H9 (cell line): Measurements from ENCODE around the gene PLA2G4E. TPM values are rescaled to one million over a fixed set of nuclear protein-coding genes. Genes with fewer than 3 reads are reported as not detected.

Source experiments
- DNase-seq: peaks from one replicate; pipeline ENCODE4 v3.0.0-alpha.2; 2017
- H2AFZ ChIP-seq: one replicate; pipeline ENCODE4 v1.6.1; 2013; ENCODE audit warnings: mild to moderate bottlenecking, low read length, control low read depth, moderate library complexity
- H2AK5ac ChIP-seq: 2 replicates; pipeline ENCODE4 v1.6.1; 2013; ENCODE audit warnings: low read length, control low read depth, mixed read lengths; ENCODE audit not compliant: insufficient read length
- H2BK120ac ChIP-seq: one replicate; pipeline ENCODE4 v1.6.1; 2013; ENCODE audit warnings: low read depth, mild to moderate bottlenecking, low read length, control low read depth, inconsistent platforms; ENCODE audit not compliant: poor library complexity, severe bottlenecking
- H2BK12ac ChIP-seq: 2 replicates; pipeline ENCODE4 v1.6.1; 2013; ENCODE audit warnings: low read length, control low read depth, mixed read lengths, low read depth; ENCODE audit not compliant: insufficient read length
- H2BK15ac ChIP-seq: 2 replicates; pipeline ENCODE4 v1.6.1; 2013; ENCODE audit warnings: low read depth, low read length, control low read depth
- H2BK20ac ChIP-seq: one replicate; pipeline ENCODE4 v1.6.1; 2013; ENCODE audit warnings: low read depth, mild to moderate bottlenecking, low read length, control low read depth, inconsistent platforms; ENCODE audit not compliant: poor library complexity, severe bottlenecking
- H2BK5ac ChIP-seq: 2 replicates; pipeline ENCODE4 v1.6.1; 2013; ENCODE audit warnings: low read length, control low read depth, mixed read lengths; ENCODE audit not compliant: insufficient read length
- H3K14ac ChIP-seq: 2 replicates; pipeline ENCODE4 v1.6.1; 2013; ENCODE audit warnings: low read length, control low read depth; ENCODE audit not compliant: insufficient read depth
- H3K18ac ChIP-seq: 2 replicates; pipeline ENCODE4 v1.6.1; 2013; ENCODE audit warnings: low read depth, mild to moderate bottlenecking, mixed read lengths, low read length, control low read depth; ENCODE audit not compliant: insufficient read length
- H3K23ac ChIP-seq: 2 replicates; pipeline ENCODE4 v1.6.1; 2013; ENCODE audit warnings: low read length, control low read depth, mixed read lengths, low read depth; ENCODE audit not compliant: insufficient read length
- H3K23me2 ChIP-seq: 2 replicates; pipeline ENCODE4 v1.6.1; 2013; ENCODE audit warnings: low read depth, mild to moderate bottlenecking, mixed read lengths, low read length, control low read depth; ENCODE audit not compliant: insufficient read length, poor library complexity, severe bottlenecking
- H3K27ac ChIP-seq: 2 replicates; pipeline ENCODE4 v1.5.1; 2013; ENCODE audit warnings: low read length, control low read depth, mixed read lengths, low read depth; ENCODE audit not compliant: insufficient read length
- H3K27me3 ChIP-seq: 2 replicates; pipeline ENCODE4 v1.6.1; 2013; ENCODE audit warnings: low read length, control low read depth, inconsistent platforms; ENCODE audit not compliant: insufficient read depth
- H3K4ac ChIP-seq: 2 replicates; pipeline ENCODE4 v1.6.1; 2013; ENCODE audit warnings: low read depth, mild to moderate bottlenecking, control low read depth, inconsistent platforms, low read length, moderate library complexity
- H3K4me1 ChIP-seq: 2 replicates; pipeline ENCODE4 v1.6.1; 2013; ENCODE audit warnings: low read length, control low read depth, inconsistent platforms; ENCODE audit not compliant: insufficient read depth
- H3K4me2 ChIP-seq: 2 replicates; pipeline ENCODE4 v1.6.1; 2013; ENCODE audit warnings: low read length, control low read depth, mixed read lengths; ENCODE audit not compliant: insufficient read length, insufficient read depth
- H3K56ac ChIP-seq: 2 replicates; pipeline ENCODE4 v1.6.1; 2013; ENCODE audit warnings: low read depth, mild to moderate bottlenecking, mixed read lengths, low read length, control low read depth; ENCODE audit not compliant: insufficient read length
- H3K79me1 ChIP-seq: 2 replicates; pipeline ENCODE4 v1.6.1; 2013; ENCODE audit warnings: low read depth, mild to moderate bottlenecking, moderate library complexity, low read length, control low read depth, inconsistent platforms; ENCODE audit not compliant: insufficient read depth, poor library complexity, severe bottlenecking
- H3K79me2 ChIP-seq: 2 replicates; pipeline ENCODE4 v1.6.1; 2013; ENCODE audit warnings: low read length, control low read depth, inconsistent platforms; ENCODE audit not compliant: insufficient read depth
- H3K9ac ChIP-seq: 2 replicates; pipeline ENCODE4 v1.6.1; 2013; ENCODE audit warnings: low read length, control low read depth, mixed read lengths; ENCODE audit not compliant: insufficient read length; ENCODE audit errors: extremely low read depth
- H3K9me3 ChIP-seq: one replicate; pipeline ENCODE4 v1.6.1; 2013; ENCODE audit warnings: low read depth, low read length, inconsistent platforms; ENCODE audit not compliant: control insufficient read depth
- H3T11ph ChIP-seq: one replicate; pipeline ENCODE4 v1.6.1; 2013; ENCODE audit warnings: mild to moderate bottlenecking, low read length, control low read depth, inconsistent platforms
- H4K20me1 ChIP-seq: one replicate; pipeline ENCODE4 v1.6.1; 2013; ENCODE audit not compliant: control insufficient read depth, insufficient read length, insufficient read depth
- H4K5ac ChIP-seq: 2 replicates; pipeline ENCODE4 v1.6.1; 2013; ENCODE audit warnings: low read depth, mild to moderate bottlenecking, mixed read lengths, low read length, control low read depth; ENCODE audit not compliant: insufficient read length
- H4K8ac ChIP-seq: replicated peaks from 2 replicates; pipeline ENCODE4 v1.6.1; 2013; ENCODE audit warnings: low read length, control low read depth, mixed read lengths, low read depth; ENCODE audit not compliant: insufficient read length
- H4K91ac ChIP-seq: 2 replicates; pipeline ENCODE4 v1.6.1; 2013; ENCODE audit warnings: low read depth, mild to moderate bottlenecking, moderate library complexity, mixed read lengths, low read length, control low read depth; ENCODE audit not compliant: insufficient read length
- H3K27ac Mint-ChIP-seq, 3 experiments: 2 replicates in 2 of 3; 3 replicates in 1 of 3; pipeline ENCODE4 v1.8.0; 2020 to 2021; ENCODE audit warnings: mixed read lengths in 3 of 3, mild to moderate bottlenecking in 1 of 3, moderate library complexity in 1 of 3
- H3K27me3 Mint-ChIP-seq: 2 replicates; pipeline ENCODE4 v1.8.0; 2021; ENCODE audit warnings: low read depth, mild to moderate bottlenecking, moderate library complexity, mixed read lengths
- H3K36me3 Mint-ChIP-seq, 3 experiments: 2 replicates in 2 of 3; 3 replicates in 1 of 3; pipeline ENCODE4 v1.8.0; 2020 to 2021; ENCODE audit warnings: low read depth in 3 of 3, mixed read lengths in 3 of 3; ENCODE audit not compliant: insufficient read depth in 1 of 3
- H3K4me1 Mint-ChIP-seq, 2 experiments: 2 replicates each; pipeline ENCODE4 v1.8.0; 2020; ENCODE audit warnings: mixed read lengths in 2 of 2
- H3K4me3 Mint-ChIP-seq, 2 experiments: 2 replicates in 1 of 2; 3 replicates in 1 of 2; pipeline ENCODE4 v1.8.0; 2020 to 2021; ENCODE audit warnings: mild to moderate bottlenecking in 2 of 2, mixed read lengths in 2 of 2, moderate library complexity in 1 of 2
- H3K9me3 Mint-ChIP-seq, 2 experiments: 2 replicates in 1 of 2; 3 replicates in 1 of 2; pipeline ENCODE4 v1.8.0; 2020; ENCODE audit warnings: mild to moderate bottlenecking in 2 of 2, mixed read lengths in 2 of 2, moderate library complexity in 1 of 2
- WGBS: extraction: QIAGEN DNeasy Blood & Tissue Kit; methylation state at CpG from one replicate; pipeline ENCODE4 v1.1.7; 2013; ENCODE audit warnings: missing lambda C conversion rate, low lambda C conversion rate, mixed read lengths; ENCODE audit not compliant: insufficient read length; ENCODE audit errors: extremely low coverage; 5-methylcytosine and 5-hydroxymethylcytosine counted together
- total RNA-seq: library from RNA; stranded (reverse); gene quantifications from 2 replicates; pipeline ENCODE4 v1.2.1, GENCODE V29; 2021
- TF ChIP-seq, protein P1 (sequence below): fragments of 200-600 bp; sonication (generic); conservative IDR thresholded peaks from 3 replicates; pipeline ENCODE4 v1.8.0; 2021; ENCODE audit warnings: antibody characterized with exemption, mild to moderate bottlenecking

Gene PLA2G4E
- total RNA-seq, 1 experiment from 2014 or later = not detected

DNA sequence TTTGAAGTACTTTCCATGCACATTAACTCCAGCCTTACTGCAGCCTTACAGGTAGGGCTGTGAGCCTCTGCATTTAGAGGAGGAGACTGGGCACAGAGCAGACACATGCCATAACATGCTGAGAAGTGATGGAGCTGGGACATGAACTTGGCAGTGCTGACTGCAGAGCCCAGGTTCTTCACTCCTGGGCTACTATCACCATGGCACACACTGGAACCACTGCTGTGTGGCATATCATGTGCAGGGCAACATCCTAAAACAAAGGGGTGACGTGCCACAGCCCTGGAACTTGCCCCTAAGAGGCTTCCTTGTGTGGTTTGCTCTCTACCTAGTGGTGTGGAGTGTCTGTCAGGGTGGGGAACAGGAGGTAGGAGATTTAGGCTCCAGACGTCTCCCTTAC lies 73.9 kb downstream of the PLA2G4E start:
- H3K27ac ChIP-seq = no peak overlapping the region
- H3K9ac ChIP-seq = no peak overlapping the region
- WGBS = no CpG with 5 or more reads among the region's 2 CpGs
- H3K14ac ChIP-seq = no peak overlapping the region
- no peak overlapping the region for H2BK5ac ChIP-seq
- H3K4me2 ChIP-seq = no peak overlapping the region
- H3T11ph ChIP-seq = no peak overlapping the region
- Mint-ChIP-seq H3K36me3 (peaks cover 7 to 27% (median 14%) of the 10 kb centered on the region in 3 experiments; a peak in 6 of 7 replicates), H3K27ac (peak overlapping the region in 1 of 3 experiments; percentile 28; a peak in 1 of 7 replicates), H3K4me3 (no peak overlapping the region), H3K4me1 (peaks cover 11 to 32% of the 10 kb centered on the region in 2 experiments; a peak in 3 of 4 replicates), H3K27me3 (no peaks in the 10 kb centered on the region), H3K9me3 (no peaks in the 10 kb centered on the region)
- H3K79me2 ChIP-seq = no peaks in the 10 kb centered on the region
- DNase-seq = no peak
- H4K91ac ChIP-seq = no peak overlapping the region
- no peak overlapping the region for H4K8ac ChIP-seq
- H3K23ac ChIP-seq = no peak overlapping the region
- no peaks in the 10 kb centered on the region for H3K23me2 ChIP-seq
- H3K18ac ChIP-seq = no peak overlapping the region
- H3K4me1 ChIP-seq = no peaks in the 10 kb centered on the region
- no peaks in the 10 kb centered on the region for H3K9me3 ChIP-seq
- H3K4ac ChIP-seq = no peak overlapping the region
- no peak overlapping the region for H4K5ac ChIP-seq
- H2BK12ac ChIP-seq = no peak overlapping the region
- no peak overlapping the region for H2BK20ac ChIP-seq
- no peaks in the 10 kb centered on the region for H3K27me3 ChIP-seq
- no peak overlapping the region for H2AFZ ChIP-seq
- H2BK15ac ChIP-seq = no peak overlapping the region
- TF ChIP-seq, protein P1, sequence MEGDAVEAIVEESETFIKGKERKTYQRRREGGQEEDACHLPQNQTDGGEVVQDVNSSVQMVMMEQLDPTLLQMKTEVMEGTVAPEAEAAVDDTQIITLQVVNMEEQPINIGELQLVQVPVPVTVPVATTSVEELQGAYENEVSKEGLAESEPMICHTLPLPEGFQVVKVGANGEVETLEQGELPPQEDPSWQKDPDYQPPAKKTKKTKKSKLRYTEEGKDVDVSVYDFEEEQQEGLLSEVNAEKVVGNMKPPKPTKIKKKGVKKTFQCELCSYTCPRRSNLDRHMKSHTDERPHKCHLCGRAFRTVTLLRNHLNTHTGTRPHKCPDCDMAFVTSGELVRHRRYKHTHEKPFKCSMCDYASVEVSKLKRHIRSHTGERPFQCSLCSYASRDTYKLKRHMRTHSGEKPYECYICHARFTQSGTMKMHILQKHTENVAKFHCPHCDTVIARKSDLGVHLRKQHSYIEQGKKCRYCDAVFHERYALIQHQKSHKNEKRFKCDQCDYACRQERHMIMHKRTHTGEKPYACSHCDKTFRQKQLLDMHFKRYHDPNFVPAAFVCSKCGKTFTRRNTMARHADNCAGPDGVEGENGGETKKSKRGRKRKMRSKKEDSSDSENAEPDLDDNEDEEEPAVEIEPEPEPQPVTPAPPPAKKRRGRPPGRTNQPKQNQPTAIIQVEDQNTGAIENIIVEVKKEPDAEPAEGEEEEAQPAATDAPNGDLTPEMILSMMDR = no peak
- H2BK120ac ChIP-seq = no peak overlapping the region
- no peaks in the 10 kb centered on the region for H3K79me1 ChIP-seq
- no peak overlapping the region for H2AK5ac ChIP-seq
- H3K56ac ChIP-seq = no peak overlapping the region
- no peaks in the 10 kb centered on the region for H4K20me1 ChIP-seq
